ENCODE measurements around the gene FAM222A.

DNA sequence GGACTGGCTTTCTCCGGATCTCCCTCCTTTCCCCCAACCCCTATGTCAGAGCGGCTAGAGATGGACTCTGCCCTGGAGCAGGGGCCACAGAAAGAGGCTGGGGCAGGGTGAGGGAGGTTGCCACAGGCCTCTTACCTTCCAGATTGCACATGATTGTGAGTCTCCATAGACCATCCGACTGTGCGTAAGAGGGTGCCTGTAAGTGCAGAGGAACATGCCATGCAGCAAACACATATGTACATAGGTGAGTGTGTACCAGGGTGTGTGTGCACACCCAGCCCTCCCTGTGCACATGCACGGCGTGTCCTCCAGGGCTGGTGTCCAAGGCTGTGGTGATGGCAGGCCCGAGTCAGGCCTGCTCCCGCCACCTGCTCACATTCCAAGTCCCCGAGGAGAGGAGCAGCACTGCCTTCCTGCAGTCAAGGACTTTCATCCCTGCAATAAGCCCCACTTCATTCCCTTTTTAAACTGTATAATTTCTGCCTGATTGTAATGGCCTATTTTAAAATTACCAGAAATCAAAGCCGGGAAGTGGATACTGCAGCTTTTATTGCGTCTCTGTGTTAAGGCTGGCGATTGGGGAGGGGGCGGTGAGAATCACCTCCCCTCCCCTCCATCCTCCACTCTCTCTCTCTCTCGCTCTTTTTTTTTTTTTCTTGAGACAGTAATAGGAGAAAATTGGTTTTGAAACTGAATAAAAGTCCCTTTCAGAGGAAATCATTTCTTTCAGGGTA is 28.5 kb downstream of the FAM222A start:
- no peak for TF ChIP-seq CTCF (IDR thresholded peaks at IDR 0.05; ENCODE audit: low read depth, low read length)
- no peak for TF ChIP-seq EZH2phosphoT487 (IDR thresholded peaks at IDR 0.05; ENCODE audit: low read depth)

Measured in OCI-LY3 (cell line).